Gastrocnemius medialis (tissue), 4 donors: ENCODE data around the gene TFG.

Experiments
- CTCF ChIP-seq, 5 experiments: fragments of 450-650 bp in 3 of 5; fragments of 200-600 bp in 2 of 5; sonication (generic) in 2 of 5; IDR thresholded peaks in 4 of 5; conservative IDR thresholded peaks in 1 of 5; 1 replicate in 4 of 5; 2 replicates in 1 of 5; pipeline ENCODE4 v1.5.1; 2016 to 2019; ENCODE audit warnings: antibody characterized with exemption in 5 of 5, mild to moderate bottlenecking in 3 of 5, moderate library complexity in 3 of 5
- POLR2A ChIP-seq, 2 donors: fragments of 450-650 bp; IDR thresholded peaks; one replicate each; pipeline ENCODE4 v1.6.1; 2017; ENCODE audit warnings: antibody characterized with exemption in 2 of 2, mild to moderate bottlenecking in 2 of 2, moderate library complexity in 2 of 2

- no peak for TF ChIP-seq CTCF (IDR thresholded peaks at IDR 0.05 in 4 of 5, conservative IDR thresholded peaks at IDR 0.05 in 1 of 5)
- no peak for TF ChIP-seq POLR2A (IDR thresholded peaks at IDR 0.05)
These were observed 8.6 kb upstream of the TFG start for GRCh38 chr3:100700708-100701107.
